Islet precursor cell (in vitro differentiated cells): ENCODE measurements around the gene CCDC106.
A peak's percentile ranks its signal among the peaks of the same experiment; 100 is the strongest.

Experiments
- DNase-seq: peaks from one replicate; pipeline ENCODE4 v3.0.0-alpha.2; 2018

Gene CCDC106

GRCh38 chr19:55614711-55615542 is 33.1 kb upstream of the CCDC106 start:
- DNase-seq = no peak

GRCh38 chr19:55615543-55616394 is 32.2 kb upstream of the CCDC106 start:
- DNase-seq = no peak

DNA sequence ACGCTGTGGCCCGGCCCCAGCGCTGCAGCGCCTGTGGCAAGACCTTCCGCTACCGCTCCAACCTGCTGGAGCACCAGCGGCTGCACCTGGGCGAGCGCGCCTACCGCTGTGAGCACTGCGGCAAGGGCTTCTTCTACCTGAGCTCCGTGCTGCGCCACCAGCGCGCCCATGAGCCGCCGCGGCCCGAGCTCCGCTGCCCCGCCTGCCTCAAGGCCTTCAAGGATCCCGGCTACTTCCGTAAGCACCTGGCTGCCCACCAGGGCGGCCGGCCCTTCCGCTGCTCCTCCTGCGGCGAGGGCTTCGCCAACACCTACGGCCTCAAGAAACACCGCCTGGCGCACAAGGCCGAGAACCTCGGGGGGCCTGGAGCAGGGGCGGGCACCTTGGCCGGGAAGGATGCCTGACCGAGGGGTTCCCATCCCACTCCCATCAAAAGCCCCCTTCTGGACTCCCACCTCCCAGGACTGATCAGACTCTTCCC is 31.6 kb upstream of the CCDC106 start:
- no peak for DNase-seq

- no peak for DNase-seq
Measured at GRCh38 chr19:55617426-55617825, 30.6 kb upstream of the CCDC106 start.

- DNase-seq = no peak
Measured at GRCh38 chr19:55618426-55618825, 29.6 kb upstream of the CCDC106 start.

GRCh38 chr19:55619286-55619685 is 28.7 kb upstream of the CCDC106 start:
- DNase-seq = no peak

GRCh38 chr19:55620410-55621204 is 27.4 kb upstream of the CCDC106 start:
- peak; percentile 41 for DNase-seq

DNA sequence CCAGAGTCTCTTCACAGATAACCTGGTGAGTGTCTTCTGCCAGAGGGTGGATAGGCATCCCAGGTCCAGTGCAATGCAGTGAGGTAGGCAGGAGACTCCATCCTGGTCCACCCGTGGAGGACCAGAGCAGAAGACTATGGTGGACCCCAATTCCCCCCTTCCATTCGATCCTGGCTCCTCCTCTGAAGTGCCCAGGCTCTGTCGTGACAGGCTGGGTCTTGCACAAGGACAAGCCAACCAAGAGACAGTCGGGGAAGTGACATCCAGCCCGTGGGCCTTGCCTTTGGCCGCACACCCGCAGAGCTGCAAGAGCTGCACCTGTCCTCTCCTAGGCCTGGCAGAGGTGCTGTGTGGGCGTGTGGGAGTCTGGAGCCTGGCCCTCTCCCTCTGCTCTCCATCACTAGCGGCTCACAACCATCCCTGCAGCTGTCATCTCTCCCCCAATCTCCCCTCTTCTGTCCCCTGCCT is 26.8 kb upstream of the CCDC106 start:
- DNase-seq = peak; percentile 43

DNA sequence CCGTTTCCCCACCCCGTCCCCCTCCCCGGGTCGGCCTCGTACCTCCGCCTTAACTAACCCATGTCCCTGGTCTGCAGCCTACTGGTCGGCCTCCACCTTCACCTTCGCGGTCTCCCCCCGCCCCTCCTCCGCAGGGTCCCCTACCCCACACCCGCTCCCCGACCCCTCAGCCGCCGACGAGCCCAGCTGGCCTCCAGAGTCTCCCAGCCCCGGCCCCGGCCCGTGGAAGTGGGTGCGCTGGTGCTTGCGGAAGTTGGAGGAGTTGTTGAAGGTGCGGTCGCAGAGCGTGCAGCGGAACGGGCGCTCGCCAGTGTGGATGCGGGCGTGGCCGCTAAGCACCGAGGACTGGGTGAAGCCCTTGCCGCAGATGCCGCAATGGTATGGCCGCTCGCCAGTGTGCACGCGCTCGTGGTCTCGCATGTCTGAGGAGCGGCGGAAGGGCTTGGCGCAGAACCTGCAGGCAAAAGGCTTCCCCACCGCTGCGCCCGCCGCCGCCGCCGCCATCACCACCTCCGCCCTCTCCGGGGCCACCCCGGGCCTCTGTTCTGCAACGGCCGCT is 26.3 kb upstream of the CCDC106 start:
- peak; percentile 49 for DNase-seq

GRCh38 chr19:55622242-55622969 is 25.6 kb upstream of the CCDC106 start:
- peak; percentile 45 for DNase-seq

DNA sequence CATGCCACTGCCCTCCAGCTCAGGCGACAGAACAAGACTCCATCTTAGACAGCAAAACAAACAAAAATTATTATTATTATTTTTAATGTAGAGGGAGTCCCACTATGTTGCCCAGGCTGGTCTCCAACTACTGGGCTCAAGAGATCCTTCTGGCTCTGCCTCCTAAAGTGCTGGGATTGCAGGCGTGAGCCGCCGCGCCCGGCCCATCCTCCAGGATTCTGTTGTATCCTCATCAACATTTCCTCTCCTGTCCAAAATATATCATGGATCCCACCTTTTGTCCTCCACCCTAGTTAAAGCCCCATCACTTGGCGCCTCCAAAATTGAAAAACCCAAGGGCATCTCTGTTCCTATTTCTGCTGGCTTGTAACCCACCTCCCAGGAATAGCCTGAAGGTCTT is 24.9 kb upstream of the CCDC106 start:
- DNase-seq = no peak

DNA sequence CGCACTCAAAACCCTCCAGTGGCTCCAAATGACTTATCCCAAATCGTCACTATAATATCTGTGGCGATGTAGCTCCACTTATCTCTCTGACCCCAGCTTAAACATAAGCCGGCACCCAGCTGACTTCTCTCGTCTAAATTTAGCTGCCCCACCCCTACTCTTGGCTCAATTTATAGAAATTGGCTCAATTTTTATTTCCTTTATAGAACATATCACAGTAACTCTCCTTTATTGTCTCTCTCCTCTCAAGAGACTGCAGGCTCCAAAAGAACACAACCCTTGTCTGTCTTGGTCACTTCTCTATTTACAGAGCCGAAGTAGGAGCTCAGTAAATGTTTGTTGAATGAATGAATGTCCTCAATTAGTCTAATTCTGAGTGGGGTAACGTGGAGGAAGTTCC is 24.5 kb upstream of the CCDC106 start:
- no peak for DNase-seq

DNA sequence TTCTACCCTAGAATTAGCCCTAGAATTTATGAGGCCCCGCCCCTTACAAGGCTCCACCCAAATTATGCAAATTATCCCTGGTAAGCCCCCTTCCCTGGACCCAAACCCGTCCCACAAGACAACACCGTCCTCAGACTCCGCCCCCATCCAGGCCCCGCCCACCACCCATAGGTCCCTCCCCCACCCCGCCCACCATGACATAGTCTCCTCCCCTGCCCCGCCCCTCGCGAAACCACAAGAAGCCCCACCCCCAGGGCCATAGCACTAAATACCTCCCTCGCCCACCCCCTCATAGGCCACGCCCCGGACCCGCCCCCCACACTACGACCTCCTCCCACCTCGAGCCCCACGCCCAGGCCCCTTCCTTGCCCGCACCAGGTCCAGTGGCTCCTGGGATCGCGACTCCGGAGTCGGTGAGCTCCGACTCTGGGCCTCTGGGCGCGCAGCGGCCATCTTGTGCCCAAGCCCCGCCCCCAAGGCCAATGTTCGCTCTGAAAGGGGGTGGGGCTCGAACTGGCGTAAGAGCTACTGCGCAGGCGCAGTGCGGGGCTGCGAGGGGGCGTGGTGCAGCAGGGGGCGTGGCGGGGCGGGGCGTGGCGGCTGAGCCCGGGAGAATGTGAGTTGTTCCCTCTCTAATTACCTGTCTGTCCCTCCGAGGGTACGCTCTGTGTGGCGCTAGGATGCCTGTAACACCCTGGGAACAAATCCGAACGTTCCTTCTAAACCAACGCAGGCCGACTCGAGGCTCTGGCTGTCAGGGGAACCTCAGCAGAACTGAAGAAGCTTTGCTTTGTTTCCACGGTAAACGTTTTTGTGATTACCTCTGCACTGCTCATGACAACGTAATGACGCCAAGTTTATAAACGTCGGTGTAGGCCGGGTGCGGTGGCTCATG is 23.7 kb upstream of the CCDC106 start, which contains the start of gene ZNF784:
TSS of gene ZNF784 (minus strand) at position 458 of the 895 bp plus-strand sequence. CDS start at position 453, 5 bp downstream.
- peak; percentile 96 for DNase-seq

GRCh38 chr19:55625004-55625326 is 23.0 kb upstream of the CCDC106 start:
- DNase-seq = no peak

GRCh38 chr19:55626350-55626749 is 21.7 kb upstream of the CCDC106 start:
- no peak for DNase-seq

GRCh38 chr19:55632463-55632834 is 15.6 kb upstream of the CCDC106 start:
- DNase-seq = peak; percentile 94

DNA sequence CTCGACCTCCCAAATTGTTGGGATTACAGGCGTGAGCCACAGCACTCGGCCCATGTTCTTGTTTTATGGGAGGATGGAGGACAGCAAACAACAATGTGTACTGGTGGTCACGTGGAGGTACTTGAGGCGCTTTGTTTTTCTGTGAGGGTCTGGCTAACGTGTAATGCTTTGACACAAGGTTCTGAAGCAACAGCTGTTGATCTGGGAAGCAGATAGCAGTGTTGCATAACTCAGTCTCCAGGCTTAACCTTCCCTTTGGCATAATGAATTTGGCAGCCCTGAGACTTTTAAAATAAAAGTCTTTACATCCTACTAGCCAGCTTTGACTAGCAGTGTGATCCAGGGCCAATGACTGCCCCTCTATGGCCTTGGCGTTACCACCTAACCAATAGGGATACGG is 14.2 kb upstream of the CCDC106 start:
- no peak for DNase-seq

DNA sequence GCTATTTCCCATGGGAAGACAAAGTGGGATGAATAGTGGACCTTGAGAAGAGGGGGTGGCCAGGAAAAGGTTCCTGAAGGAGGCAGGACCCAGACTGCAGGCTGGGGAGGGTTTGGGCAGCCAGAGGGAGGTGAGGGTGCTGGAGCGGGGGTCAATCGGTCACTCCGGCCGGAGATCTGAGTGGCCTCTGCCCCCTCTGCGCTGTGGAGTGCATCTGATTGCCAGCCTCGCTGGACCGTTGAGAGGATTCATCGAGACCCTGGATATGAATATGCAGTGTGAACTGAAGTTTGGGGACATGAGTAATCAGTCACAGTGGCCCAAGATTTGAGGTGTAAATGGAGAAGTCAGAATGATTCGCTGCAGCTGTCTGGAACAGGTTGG is 12.7 kb upstream of the CCDC106 start:
- no peak for DNase-seq

- no peak for DNase-seq
Measured at GRCh38 chr19:55635856-55636440, 12.1 kb upstream of the CCDC106 start.

GRCh38 chr19:55636723-55637122 is 11.3 kb upstream of the CCDC106 start:
- no peak for DNase-seq
